Activated T-helper 1 cell treated with anti-CD3 and anti-CD28 coated beads, Interleukin-12 subunit alpha, Interleukin-12 subunit beta, Interleukin-2, Interleukin-4 antibody, amounts not matched to agents 30 ng/mL and 10 ng/mL and 1 ng/mL, durations not matched to agents 14 hours and 24 hours and 36 hours (primary cell): ENCODE data around the gene PLEKHG4B. TPM values are rescaled to one million over a fixed set of nuclear protein-coding genes. Genes with fewer than 3 reads are reported as not detected.
"Not testable (repeated sequence)": the region's sequence is repeated elsewhere in the genome, so short reads cannot be mapped to it uniquely, and the experiment has no call there.

ENCODE experiments used
- DNase-seq: peaks from one replicate; pipeline ENCODE4 v3.0.0; 2021; ENCODE audit warnings: low spot score
- H3K27ac Mint-ChIP-seq: one replicate; pipeline ENCODE4 v1.8.0; 2021; ENCODE audit warnings: mild to moderate bottlenecking, mixed read lengths
- H3K27me3 Mint-ChIP-seq: one replicate; pipeline ENCODE4 v1.8.0; 2022; ENCODE audit warnings: mild to moderate bottlenecking, moderate library complexity, mixed read lengths; ENCODE audit not compliant: insufficient read depth
- H3K36me3 Mint-ChIP-seq: one replicate; pipeline ENCODE4 v1.8.0; 2021; ENCODE audit warnings: low read depth, mixed read lengths
- H3K4me1 Mint-ChIP-seq: one replicate; pipeline ENCODE4 v1.8.0; 2021; ENCODE audit warnings: low read depth, mixed read lengths
- H3K4me3 Mint-ChIP-seq: one replicate; pipeline ENCODE4 v1.8.0; 2021; ENCODE audit warnings: mild to moderate bottlenecking, moderate library complexity, mixed read lengths
- H3K9me3 Mint-ChIP-seq: one replicate; pipeline ENCODE4 v1.8.0; 2021; ENCODE audit warnings: mixed read lengths
- intact Hi-C: fragments of 100-400 bp; cut with micrococcal nuclease; formaldehyde crosslinking; loops from one replicate; pipeline ENCODE4 v1.15.1; 2024
- total RNA-seq: library from RNA; stranded (reverse); gene quantifications from 2 replicates; pipeline ENCODE4 v1.2.3, GENCODE V29; 2022

PLEKHG4B gene
- total RNA-seq, 1 donor from 2014 or later: not detected

DNA sequence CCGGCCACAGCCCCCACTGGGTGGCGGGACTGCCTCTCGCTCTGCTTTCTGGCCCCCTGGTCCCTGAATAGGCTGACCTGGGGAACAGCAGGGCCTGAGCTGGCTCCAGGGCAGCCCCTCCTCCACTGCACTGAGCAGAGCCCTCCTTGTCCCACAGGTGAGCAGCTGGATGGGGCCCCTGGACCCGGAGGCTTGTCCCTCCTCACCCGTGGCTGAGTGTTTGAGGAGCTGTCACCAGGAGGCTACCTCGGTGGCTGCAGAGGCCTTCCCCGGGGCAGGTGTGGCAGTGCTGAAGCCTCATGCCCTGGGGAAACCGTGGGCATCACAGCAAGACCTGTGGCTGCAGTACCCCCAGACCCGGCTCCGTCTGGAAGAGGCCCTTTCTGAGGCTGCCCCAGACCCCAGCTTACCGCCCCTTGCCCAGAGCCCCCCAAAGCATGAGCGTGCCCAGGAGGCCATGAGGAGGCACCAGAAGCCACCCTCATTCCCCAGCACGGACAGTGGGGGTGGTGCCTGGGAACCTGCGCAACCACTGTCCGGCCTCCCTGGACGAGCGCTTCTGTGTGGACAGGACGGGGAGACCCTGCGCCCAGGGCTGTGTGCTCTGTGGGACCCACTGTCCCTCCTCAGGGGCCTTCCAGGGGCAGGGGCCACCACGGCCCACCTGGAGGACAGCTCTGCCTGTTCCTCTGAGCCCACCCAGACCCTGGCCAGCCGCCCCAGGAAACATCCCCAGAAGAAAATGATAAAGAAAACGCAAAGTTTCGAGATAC, 70.8 kb downstream of the PLEKHG4B start:
- intact Hi-C loops: no loop called here

DNA sequence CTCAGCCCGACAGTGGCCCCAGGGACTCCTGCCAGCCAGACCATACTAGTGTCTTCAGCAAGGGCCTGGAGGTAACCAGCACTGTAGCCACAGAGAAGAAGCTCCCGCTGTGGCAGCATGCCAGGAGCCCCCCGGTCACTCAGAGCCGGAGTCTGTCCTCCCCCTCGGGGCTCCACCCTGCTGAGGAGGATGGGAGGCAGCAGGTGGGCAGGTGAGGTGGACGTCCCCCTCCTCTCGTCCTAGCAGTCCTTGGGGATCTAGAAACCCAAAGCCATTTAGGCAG, 71.3 kb downstream of the PLEKHG4B start:
- H3K27me3 Mint-ChIP-seq: peaks cover 6% of the 10 kb centered on the region
- H3K4me3 Mint-ChIP-seq: no peak overlapping the region
- H3K36me3 Mint-ChIP-seq: no peaks in the 10 kb centered on the region
- no peaks in the 10 kb centered on the region for H3K4me1 Mint-ChIP-seq
- no peaks in the 10 kb centered on the region for H3K9me3 Mint-ChIP-seq
- DNase-seq: no peak
- intact Hi-C loops: no loop called here
- no peak overlapping the region for H3K27ac Mint-ChIP-seq

More for the DNA sequence above, 70.8 kb downstream of the PLEKHG4B start:
- Mint-ChIP-seq H3K27me3 (peaks cover 6% of the 10 kb centered on the region), H3K36me3 (no peaks in the 10 kb centered on the region), H3K27ac (no peak overlapping the region), H3K4me1 (no peaks in the 10 kb centered on the region), H3K9me3 (no peaks in the 10 kb centered on the region), H3K4me3 (no peak overlapping the region)
- no peak for DNase-seq

DNA sequence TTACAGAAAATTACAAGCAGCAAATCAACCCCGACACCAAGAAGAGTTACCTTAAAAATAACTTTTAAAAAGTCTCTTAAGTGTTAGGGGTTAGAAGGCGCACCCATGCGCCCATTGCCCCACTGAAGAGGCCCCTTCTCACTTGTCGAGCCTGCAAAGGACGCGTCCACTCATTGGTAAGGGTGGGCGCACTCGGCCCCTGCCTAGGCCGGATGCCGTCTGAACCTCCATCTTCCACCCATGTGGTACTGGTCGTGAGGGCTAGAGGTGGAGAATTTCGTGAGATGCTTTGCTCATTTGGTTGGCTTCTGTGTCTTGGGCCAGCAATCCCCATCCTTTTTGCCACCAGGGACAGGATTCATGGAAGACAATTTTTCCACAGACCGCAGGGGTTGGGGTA, 71.9 kb downstream of the PLEKHG4B start:
- H3K4me1 Mint-ChIP-seq: no peaks in the 10 kb centered on the region
- no peak overlapping the region for H3K27ac Mint-ChIP-seq
- H3K36me3 Mint-ChIP-seq: no peaks in the 10 kb centered on the region
- H3K27me3 Mint-ChIP-seq: peaks cover 6% of the 10 kb centered on the region
- intact Hi-C loops: no loop called here
- H3K4me3 Mint-ChIP-seq: no peak overlapping the region
- H3K9me3 Mint-ChIP-seq: no peaks in the 10 kb centered on the region
- DNase-seq: no peak

DNA sequence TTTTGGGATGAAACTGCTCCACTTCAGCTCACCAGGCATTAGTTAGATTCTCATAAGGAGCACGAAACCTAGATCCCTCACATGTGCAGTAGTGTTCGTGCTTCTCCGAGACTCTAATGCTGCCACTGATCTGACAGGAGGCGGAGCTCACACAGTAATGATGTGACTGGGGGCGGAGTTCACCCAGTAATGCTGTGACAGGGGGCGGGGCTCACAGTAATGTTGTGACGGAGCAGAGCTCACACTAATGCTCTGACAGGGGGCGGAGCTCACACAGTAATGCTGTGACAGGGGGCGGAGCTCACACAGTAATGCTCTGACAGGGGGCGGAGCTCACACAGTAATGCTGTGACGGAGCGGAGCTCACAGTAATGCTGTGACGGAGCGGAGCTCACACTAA, 72.3 kb downstream of the PLEKHG4B start:
- Mint-ChIP-seq H3K4me1 (no peaks in the 10 kb centered on the region), H3K36me3 (no peaks in the 10 kb centered on the region), H3K27me3 (peaks cover 6% of the 10 kb centered on the region), H3K9me3 (no peaks in the 10 kb centered on the region), H3K27ac (no peak overlapping the region), H3K4me3 (no peak overlapping the region)
- no peak for DNase-seq
- intact Hi-C loops: no loop called here

DNA sequence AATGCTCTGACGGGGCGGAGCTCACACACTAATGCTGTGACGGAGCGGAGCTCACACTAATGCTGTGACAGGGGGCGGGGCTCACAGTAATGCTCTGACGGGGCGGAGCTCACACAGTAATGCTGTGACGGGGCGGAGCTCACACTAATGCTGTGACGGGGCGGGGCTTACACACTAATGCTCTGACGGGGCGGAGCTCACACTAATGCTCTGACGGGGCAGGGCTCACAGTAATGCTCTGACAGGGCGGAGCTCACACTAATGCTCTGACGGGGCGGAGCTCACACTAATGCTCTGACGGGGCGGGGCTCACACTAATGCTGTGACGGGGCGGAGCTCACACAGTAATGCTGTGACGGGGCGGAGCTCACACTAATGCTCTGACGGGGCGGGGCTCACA, 72.8 kb downstream of the PLEKHG4B start:
- H3K36me3 Mint-ChIP-seq, H3K4me3 Mint-ChIP-seq, H3K4me1 Mint-ChIP-seq, H3K9me3 Mint-ChIP-seq, H3K27ac Mint-ChIP-seq, DNase-seq, H3K27me3 Mint-ChIP-seq, intact Hi-C loops: not testable (repeated sequence)

DNA sequence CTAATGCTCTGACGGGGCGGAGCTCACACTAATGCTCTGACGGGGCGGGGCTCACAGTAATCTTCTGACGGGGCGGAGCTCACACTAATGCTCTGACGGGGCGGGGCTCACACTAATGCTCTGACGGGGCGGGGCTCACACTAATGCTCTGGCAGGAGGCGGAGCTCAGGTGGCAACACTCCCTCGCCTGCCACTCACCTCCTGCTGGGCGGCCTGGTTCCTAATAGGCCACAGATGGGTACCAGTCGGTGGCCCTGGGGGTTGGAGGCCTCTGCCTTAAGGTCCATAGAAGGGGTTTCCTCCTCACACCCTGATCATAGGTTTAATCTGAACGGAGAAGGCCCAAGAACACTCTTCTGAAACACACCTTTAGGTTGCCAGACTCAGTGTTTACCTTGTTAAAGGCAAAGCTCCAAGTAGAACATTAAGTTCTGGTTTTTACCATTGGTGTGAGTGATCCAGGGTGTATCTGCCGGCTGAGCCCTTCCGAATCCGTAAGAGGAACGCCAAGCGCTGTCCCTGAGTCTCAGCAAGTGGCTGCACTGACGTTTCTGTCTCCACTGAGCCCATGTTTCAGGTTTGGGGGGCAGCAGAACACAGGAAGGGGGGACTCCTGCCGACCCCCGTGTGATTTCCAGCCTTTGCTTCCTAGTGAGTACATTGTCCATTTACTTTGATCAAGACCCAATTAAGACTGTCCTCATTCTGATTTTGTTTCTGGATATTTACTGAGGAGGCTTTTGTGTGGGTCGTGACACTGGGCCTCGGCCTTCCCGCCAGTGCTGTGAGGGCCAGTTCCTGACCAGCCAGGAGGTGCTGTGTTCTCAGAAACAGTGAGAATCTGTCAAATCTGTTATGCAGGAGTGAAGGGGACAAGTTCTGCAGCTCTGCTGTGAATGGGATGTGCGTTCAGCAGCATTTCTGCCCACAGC, 74.7 kb downstream of the PLEKHG4B start:
- H3K36me3 Mint-ChIP-seq: no peaks in the 10 kb centered on the region
- intact Hi-C loops: no loop called here
- H3K27me3 Mint-ChIP-seq: no peaks in the 10 kb centered on the region
- H3K4me3 Mint-ChIP-seq: no peak overlapping the region
- DNase-seq: no peak
- H3K9me3 Mint-ChIP-seq: no peaks in the 10 kb centered on the region
- H3K4me1 Mint-ChIP-seq: no peaks in the 10 kb centered on the region
- H3K27ac Mint-ChIP-seq: no peak overlapping the region

DNA sequence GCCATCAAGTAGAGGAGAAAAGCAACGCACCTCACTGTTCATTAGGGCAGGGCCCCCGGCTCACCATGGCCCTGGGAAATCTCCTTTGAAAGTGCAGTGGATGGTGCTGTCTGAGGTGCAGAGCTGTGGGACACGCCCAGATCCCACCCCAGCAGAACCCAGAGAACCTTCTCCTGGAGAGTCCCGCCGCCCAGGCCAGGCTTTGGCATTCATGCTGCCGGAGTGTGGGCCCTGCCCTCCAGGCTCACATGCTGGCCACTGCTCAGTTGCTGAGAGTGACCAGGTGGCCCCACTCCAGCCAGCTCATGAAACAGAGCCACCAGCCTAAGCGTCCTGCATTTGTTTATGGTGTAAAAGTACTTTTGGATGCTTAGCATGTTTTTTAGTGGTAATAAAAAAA, 75.5 kb downstream of the PLEKHG4B start:
- no peaks in the 10 kb centered on the region for H3K27me3 Mint-ChIP-seq
- H3K27ac Mint-ChIP-seq: no peak overlapping the region
- H3K4me1 Mint-ChIP-seq: no peaks in the 10 kb centered on the region
- H3K36me3 Mint-ChIP-seq: no peaks in the 10 kb centered on the region
- intact Hi-C loops: no loop called here
- no peak for DNase-seq
- H3K4me3 Mint-ChIP-seq: no peak overlapping the region
- no peaks in the 10 kb centered on the region for H3K9me3 Mint-ChIP-seq

DNA sequence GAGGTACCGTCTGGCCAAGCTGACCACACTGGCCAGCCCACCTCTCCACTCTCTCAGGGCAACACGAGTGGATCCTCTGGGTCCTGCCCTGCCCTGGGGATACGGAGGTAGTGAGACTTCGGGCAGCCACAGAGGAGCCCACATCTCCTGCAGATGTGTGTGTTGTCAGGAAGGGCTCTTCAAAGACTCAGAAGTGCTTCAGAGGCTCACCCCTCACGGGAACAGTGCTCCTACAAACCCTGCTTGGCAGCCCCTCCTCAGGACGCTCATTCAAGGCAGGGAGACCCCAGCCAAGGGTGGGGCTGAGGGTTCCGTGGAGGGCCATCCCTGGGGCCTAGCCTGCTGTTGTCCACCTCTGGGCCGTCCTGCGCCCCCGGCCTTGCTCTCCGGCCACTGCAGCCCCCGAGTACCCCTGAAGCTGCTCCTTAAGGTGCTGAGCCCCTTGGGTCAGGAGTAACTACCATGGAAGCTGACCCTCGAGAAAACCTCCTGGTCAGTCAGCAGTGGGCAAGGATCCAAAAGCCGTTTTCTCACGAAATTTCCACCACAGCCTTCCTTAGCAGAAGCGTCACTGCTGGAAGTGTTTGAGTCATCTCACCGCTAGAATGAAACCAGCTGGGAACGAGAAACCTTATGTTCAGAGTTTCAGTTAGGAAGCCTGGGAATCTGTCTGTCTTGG, 76.2 kb downstream of the PLEKHG4B start:
- no peak overlapping the region for H3K4me3 Mint-ChIP-seq
- intact Hi-C loops: no loop called here
- H3K4me1 Mint-ChIP-seq: no peaks in the 10 kb centered on the region
- DNase-seq: no peak
- no peaks in the 10 kb centered on the region for H3K27me3 Mint-ChIP-seq
- no peaks in the 10 kb centered on the region for H3K36me3 Mint-ChIP-seq
- H3K27ac Mint-ChIP-seq: no peak overlapping the region
- H3K9me3 Mint-ChIP-seq: no peaks in the 10 kb centered on the region

DNA sequence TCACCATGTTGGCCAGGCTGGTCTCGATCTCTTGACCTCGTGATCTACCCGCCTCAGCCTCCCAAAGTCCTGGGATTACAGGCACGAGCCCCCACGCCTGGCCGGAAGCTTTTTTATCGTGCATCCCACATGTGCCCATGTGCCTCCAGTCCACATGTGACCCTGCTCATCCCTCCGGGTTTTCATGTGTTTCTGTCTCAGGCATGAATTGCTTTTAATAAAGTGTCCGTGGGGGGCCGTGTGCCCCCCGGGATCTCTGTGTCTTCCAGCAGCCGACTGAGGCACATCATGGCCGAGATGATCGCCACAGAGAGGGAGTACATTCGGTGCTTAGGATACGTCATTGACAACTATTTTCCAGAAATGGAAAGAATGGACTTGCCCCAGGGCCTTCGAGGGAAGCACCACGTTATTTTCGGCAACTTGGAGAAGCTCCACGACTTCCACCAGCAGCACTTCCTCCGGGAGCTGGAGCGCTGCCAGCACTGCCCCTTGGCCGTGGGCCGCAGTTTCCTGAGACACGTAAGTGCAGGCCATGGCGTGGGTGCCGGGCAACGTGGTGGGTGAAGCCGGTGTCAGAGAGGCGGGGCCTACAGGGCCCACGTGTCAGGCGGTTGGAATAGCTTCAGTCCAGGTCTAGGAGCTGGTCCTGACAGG, 77.2 kb downstream of the PLEKHG4B start:
- no peaks in the 10 kb centered on the region for H3K36me3 Mint-ChIP-seq
- no peaks in the 10 kb centered on the region for H3K4me1 Mint-ChIP-seq
- H3K27ac Mint-ChIP-seq: no peak overlapping the region
- no peak for DNase-seq
- H3K27me3 Mint-ChIP-seq: no peaks in the 10 kb centered on the region
- intact Hi-C loops: no loop called here
- no peaks in the 10 kb centered on the region for H3K9me3 Mint-ChIP-seq
- H3K4me3 Mint-ChIP-seq: no peak overlapping the region

DNA sequence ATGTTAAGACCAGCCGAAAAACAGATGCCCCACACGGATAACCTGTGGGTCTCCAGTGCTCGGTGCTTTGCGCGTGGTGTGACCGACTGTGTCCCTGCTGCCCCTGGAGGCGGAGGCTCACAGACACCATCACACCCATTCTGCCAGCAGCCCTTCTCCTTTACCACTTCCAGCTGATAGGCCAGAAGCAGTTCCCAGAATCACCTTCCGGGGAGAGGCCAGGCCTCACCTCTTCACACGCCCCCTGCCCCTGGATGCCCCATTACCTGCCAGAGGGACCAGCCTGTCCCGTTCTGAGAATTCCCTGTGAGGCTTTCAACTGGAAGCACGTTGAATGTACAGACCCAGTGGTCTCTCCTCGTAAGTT, 77.7 kb downstream of the PLEKHG4B start:
- Mint-ChIP-seq H3K27ac (no peak overlapping the region), H3K27me3 (no peaks in the 10 kb centered on the region)

DNA sequence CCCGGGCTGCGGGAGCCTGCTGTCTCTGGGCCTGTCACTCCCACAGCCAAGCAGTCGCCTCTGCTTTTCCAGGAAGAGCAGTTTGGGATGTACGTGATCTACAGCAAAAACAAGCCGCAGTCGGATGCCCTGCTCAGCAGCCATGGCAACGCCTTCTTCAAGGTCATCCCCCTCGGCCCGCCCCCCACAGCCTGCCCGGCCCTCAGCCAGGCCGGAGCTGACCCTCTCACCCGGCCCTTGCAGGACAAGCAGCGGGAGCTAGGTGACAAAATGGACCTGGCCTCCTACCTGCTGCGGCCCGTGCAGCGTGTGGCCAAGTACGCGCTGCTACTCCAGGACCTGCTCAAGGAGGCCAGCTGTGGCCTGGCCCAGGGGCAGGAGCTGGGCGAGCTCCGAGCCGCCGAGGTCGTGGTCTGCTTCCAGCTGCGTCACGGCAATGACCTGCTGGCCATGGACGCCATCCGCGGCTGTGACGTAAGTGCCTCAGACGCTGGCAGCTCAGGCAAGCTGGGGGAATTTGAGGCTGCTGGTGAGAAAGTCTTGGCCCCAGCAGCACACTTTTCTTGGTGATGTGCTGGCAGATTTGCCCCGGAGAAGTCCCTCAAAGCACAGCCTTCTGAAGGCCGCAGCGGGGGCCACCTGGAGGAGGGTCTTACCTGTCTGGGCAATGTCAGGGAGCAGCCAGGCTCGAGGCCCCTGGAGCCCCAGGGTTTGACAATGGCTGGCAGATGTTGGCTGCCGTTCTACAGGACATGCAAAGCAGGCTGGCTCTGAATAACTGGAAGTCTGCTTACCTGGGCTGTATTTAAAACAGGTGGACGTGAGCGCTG, 79.2 kb downstream of the PLEKHG4B start:
- Mint-ChIP-seq H3K9me3 (no peaks in the 10 kb centered on the region), H3K27me3 (no peaks in the 10 kb centered on the region), H3K4me3 (no peak overlapping the region), H3K27ac (no peak overlapping the region), H3K36me3 (no peaks in the 10 kb centered on the region), H3K4me1 (no peaks in the 10 kb centered on the region)
- intact Hi-C loops: no loop called here
- no peak for DNase-seq

More for the DNA sequence above, 77.7 kb downstream of the PLEKHG4B start:
- Mint-ChIP-seq H3K9me3 (no peaks in the 10 kb centered on the region), H3K36me3 (no peaks in the 10 kb centered on the region), H3K4me1 (no peaks in the 10 kb centered on the region), H3K4me3 (no peak overlapping the region)
- DNase-seq: no peak
- intact Hi-C loops: no loop called here

DNA sequence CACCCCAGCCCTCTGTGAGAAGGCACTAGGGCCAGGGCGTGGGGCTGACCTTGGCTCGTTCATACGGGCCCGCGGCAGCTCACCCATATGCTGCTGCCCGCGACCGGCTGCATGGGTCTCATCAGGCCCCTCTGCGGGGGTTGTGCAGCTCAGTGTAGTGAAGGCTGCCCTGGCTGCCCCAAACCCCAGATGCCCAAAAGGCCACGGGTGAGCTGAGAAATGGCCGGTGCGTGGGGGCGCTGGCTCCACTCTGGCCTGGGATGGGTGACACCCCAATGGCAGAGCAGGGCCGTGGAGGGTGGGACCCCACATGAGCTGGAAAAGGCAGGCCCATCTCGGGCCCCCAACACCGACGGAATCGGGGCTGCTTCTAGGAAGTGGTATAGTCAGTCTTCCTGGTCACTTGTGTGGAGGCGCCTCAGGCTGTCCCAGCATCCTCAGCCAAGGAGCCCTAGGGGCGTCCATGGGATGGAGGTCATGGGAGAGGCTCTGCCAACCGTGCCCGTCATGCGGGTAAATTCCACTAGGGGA, 79.9 kb downstream of the PLEKHG4B start:
- intact Hi-C loops: no loop called here
- no peak overlapping the region for H3K4me3 Mint-ChIP-seq
- DNase-seq: no peak

More for the DNA sequence above, 79.9 kb downstream of the PLEKHG4B start:
- Mint-ChIP-seq H3K27me3 (no peaks in the 10 kb centered on the region), H3K36me3 (no peaks in the 10 kb centered on the region), H3K27ac (no peak overlapping the region), H3K9me3 (no peaks in the 10 kb centered on the region), H3K4me1 (no peaks in the 10 kb centered on the region)
